A673 (cell line): ENCODE measurements around the gene ZSCAN30.

ENCODE experiments used
- CTCF ChIP-seq: fragments of 300-800, 200-600 bp; sonication (generic); conservative IDR thresholded peaks from 2 replicates; pipeline ENCODE4 v1.5.1; 2017; ENCODE audit warnings: low read depth, mild to moderate bottlenecking, antibody characterized with exemption, low read length, moderate library complexity, mixed read lengths
- EZH2 ChIP-seq: fragments of 200-600 bp; sonication (generic); IDR thresholded peaks from 2 replicates; pipeline ENCODE4 v1.6.1; 2017; ENCODE audit warnings: borderline replicate concordance, low read depth, mild to moderate bottlenecking, mixed read lengths, antibody characterized with exemption, low read length; ENCODE audit not compliant: poor library complexity, severe bottlenecking

DNA sequence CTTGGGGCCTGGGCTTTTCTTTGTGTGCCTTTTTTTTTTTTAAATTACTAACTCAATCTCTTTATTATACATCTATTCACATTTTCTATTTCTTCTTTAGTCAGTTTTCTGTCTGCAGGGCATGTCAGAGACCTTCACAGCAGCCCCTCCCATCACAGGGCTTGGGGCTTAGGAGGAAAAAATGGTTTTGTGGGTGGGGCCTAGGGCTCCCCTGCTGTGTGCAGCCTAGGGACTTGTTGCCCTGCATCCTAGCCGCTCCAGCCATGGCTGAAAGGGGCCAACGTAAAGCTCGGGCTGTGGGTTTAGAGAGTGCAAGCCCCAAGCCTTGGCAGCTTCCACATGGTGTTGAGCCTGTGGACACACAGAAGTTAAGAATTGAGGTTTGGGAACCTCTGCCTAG is 13.8 kb downstream of the ZSCAN30 start:
- TF ChIP-seq CTCF (no peak), EZH2 (no peak)
